DMS114 treated with DMSO at 0.1 percent for 48 hours (cell line): ENCODE measurements around the gene OPN3.

Experiments used
- DNase-seq: peaks from one replicate; lab custom pipeline; 2025; ENCODE audit not compliant: unreplicated experiment; lab: John Stamatoyannopoulos, UW

OPN3 gene

GRCh38 chr1:241622669-241623068 lies 17.5 kb downstream of the OPN3 start:
- DNase-seq: no peak

- DNase-seq: no peak
Observed at GRCh38 chr1:241617426-241617825, 22.7 kb downstream of the OPN3 start.

- no peak for DNase-seq
Observed at GRCh38 chr1:241615043-241615974, 24.9 kb downstream of the OPN3 start.

- no peak for DNase-seq
Observed at GRCh38 chr1:241614572-241614971, 25.6 kb downstream of the OPN3 start.

GRCh38 chr1:241614144-241614543 lies 26.0 kb downstream of the OPN3 start:
- DNase-seq: no peak

GRCh38 chr1:241612533-241613477 lies 27.4 kb downstream of the OPN3 start:
- DNase-seq: no peak

GRCh38 chr1:241611736-241612135 lies 28.4 kb downstream of the OPN3 start:
- DNase-seq: no peak

- peak; percentile 50 for DNase-seq
Observed at GRCh38 chr1:241611063-241611462, 29.1 kb downstream of the OPN3 start.

GRCh38 chr1:241610056-241610815 lies 29.9 kb downstream of the OPN3 start:
- DNase-seq: no peak

- DNase-seq: no peak
Observed at GRCh38 chr1:241608379-241609033, 31.7 kb downstream of the OPN3 start.

- DNase-seq: no peak
Observed at GRCh38 chr1:241607497-241607896, 32.7 kb downstream of the OPN3 start.

GRCh38 chr1:241606544-241606943 lies 33.6 kb downstream of the OPN3 start:
- no peak for DNase-seq

GRCh38 chr1:241605146-241605805 lies 34.9 kb downstream of the OPN3 start:
- no peak for DNase-seq

GRCh38 chr1:241603731-241604245 lies 36.4 kb downstream of the OPN3 start:
- DNase-seq: no peak

GRCh38 chr1:241600496-241600901 lies 39.7 kb downstream of the OPN3 start:
- no peak for DNase-seq

GRCh38 chr1:241598249-241598648 lies 41.9 kb downstream of the OPN3 start:
- DNase-seq: no peak

GRCh38 chr1:241596633-241597032 lies 43.5 kb downstream of the OPN3 start:
- DNase-seq: no peak

GRCh38 chr1:241593186-241593585 lies 47.0 kb downstream of the OPN3 start:
- DNase-seq: no peak

- no peak for DNase-seq
Observed at GRCh38 chr1:241592273-241592958, 47.8 kb downstream of the OPN3 start.
